GM12878 (cell line): ENCODE data around the gene ACAP1. TPM values are rescaled to one million over a fixed set of nuclear protein-coding genes. Genes with fewer than 3 reads are reported as not detected.

ENCODE experiments used
- ATAC-seq: fragments of 200-7000 bp; cut with Tn5 transposase; 3 replicates; pipeline ENCODE4 v1.9.1; 2020; ENCODE audit warnings: mild to moderate bottlenecking, moderate library complexity
- BruUV-seq: library from RNA; stranded (reverse); fragments of 400-500 nt; replicated peaks from 2 replicates; lab custom pipeline; 2021; lab: Mats Ljungman, UMichigan
- CTCF ChIA-PET: fragments of 300-600 bp; sonication (Branson Sonifier 250); formaldehyde crosslinking; extraction: SDS; loops from one replicate; lab custom pipeline; 2021; ENCODE audit warnings: inconsistent platforms; lab: Yijun Ruan, JAX
- POLR2A ChIA-PET: fragments of 350-600 bp; formaldehyde crosslinking; extraction: SDS; loops from one replicate; lab custom pipeline; 2021; ENCODE audit warnings: inconsistent platforms; lab: Charles Lee
- RAD21 ChIA-PET: fragments of 300-600 bp; sonication (Branson Sonifier 250); formaldehyde crosslinking; loops from one replicate; lab custom pipeline; 2023; ENCODE audit warnings: antibody characterized with exemption; ENCODE audit not compliant: unreplicated experiment; lab: Charles Lee
- SMC1A ChIA-PET: fragments of 300-600 bp; sonication (Branson Sonifier 250); formaldehyde crosslinking; loops from one replicate; lab custom pipeline; 2023; ENCODE audit not compliant: unreplicated experiment, uncharacterized antibody; lab: Charles Lee
- DNase-seq: peaks from one replicate; pipeline ENCODE4 v3.0.0-alpha.2; 2011; ENCODE audit warnings: low read depth, low spot score
- FAIRE-seq: peaks from 3 replicates; lab custom pipeline; 2011; peaks lifted over from hg19 to GRCh38; lab: Jason Lieb, UNC
- H2AFZ ChIP-seq: 2 replicates; pipeline ENCODE4 v1.6.0; 2011; ENCODE audit warnings: low read depth, low read length, control low read depth; ENCODE audit not compliant: control insufficient read depth
- H3K27ac ChIP-seq: 2 replicates; pipeline ENCODE4 v1.5.1; 2011; ENCODE audit warnings: control low read depth; ENCODE audit not compliant: control insufficient read depth, insufficient read depth
- H3K27me3 ChIP-seq, 2 experiments: replicated peaks in 1 of 2; 2 replicates each; pipeline versions ENCODE4 v1.6.0 to v1.6.1; 2011; ENCODE audit warnings: low read length in 1 of 2; ENCODE audit not compliant: control insufficient read depth in 2 of 2, insufficient read depth in 2 of 2
- H3K36me3 ChIP-seq, 2 experiments: 2 replicates each; pipeline ENCODE4 v1.5.1; 2011; ENCODE audit warnings: low read length in 1 of 2; ENCODE audit not compliant: control insufficient read depth in 2 of 2, insufficient read depth in 2 of 2
- H3K4me1 ChIP-seq: 2 replicates; pipeline ENCODE4 v1.6.1; 2011; ENCODE audit warnings: mild to moderate bottlenecking, low read length, moderate library complexity, mixed read lengths; ENCODE audit not compliant: control insufficient read depth, insufficient read depth
- H3K4me2 ChIP-seq: 2 replicates; pipeline ENCODE4 v1.6.0; 2011; ENCODE audit warnings: control low read depth; ENCODE audit not compliant: control insufficient read depth, insufficient read depth
- H3K4me3 ChIP-seq: fragments of 200-600 bp; sonication (generic); 2 replicates; pipeline ENCODE4 v1.5.1; 2016
- H3K79me2 ChIP-seq: 2 replicates; pipeline ENCODE4 v1.6.0; 2011; ENCODE audit warnings: low read length; ENCODE audit not compliant: control insufficient read depth, insufficient read depth
- H3K9ac ChIP-seq: 2 replicates; pipeline ENCODE4 v1.8.0; 2011; ENCODE audit warnings: low read length, control low read depth, mixed read lengths; ENCODE audit not compliant: control insufficient read depth, insufficient read depth
- H3K9me3 ChIP-seq: replicated peaks from 3 replicates; pipeline ENCODE4 v1.5.1; 2011; ENCODE audit warnings: mild to moderate bottlenecking, low read length; ENCODE audit not compliant: control insufficient read depth, insufficient read depth
- H4K20me1 ChIP-seq: 2 replicates; pipeline ENCODE4 v1.6.0; 2011; ENCODE audit not compliant: control insufficient read depth, insufficient read depth
- GATAD2B ChIP-seq: fragments of 450-650 bp; conservative IDR thresholded peaks from 2 replicates; pipeline ENCODE4 v1.6.1; 2017; ENCODE audit warnings: low read depth, mild to moderate bottlenecking, moderate library complexity
- MEF2A ChIP-seq: IDR thresholded peaks from 2 replicates; pipeline ENCODE4 v1.6.1; 2011; ENCODE audit warnings: low read depth, mild to moderate bottlenecking, low read length, moderate library complexity; ENCODE audit not compliant: insufficient read depth
- MTA2 ChIP-seq: fragments of 450-650 bp; IDR thresholded peaks from 2 replicates; pipeline ENCODE4 v1.6.1; 2016; ENCODE audit warnings: low read depth, mild to moderate bottlenecking, moderate library complexity
- PML ChIP-seq: IDR thresholded peaks from 2 replicates; pipeline ENCODE4 v1.6.1; 2012; ENCODE audit warnings: low read length, inconsistent platforms
- STAT3 ChIP-seq: IDR thresholded peaks from 2 replicates; pipeline ENCODE4 v1.6.1; 2011; ENCODE audit warnings: low read depth, low read length, improper control_type of control experiment
- ZNF622 ChIP-seq: fragments of 450-650 bp; IDR thresholded peaks from 2 replicates; pipeline ENCODE4 v1.6.1; 2017; ENCODE audit warnings: mild to moderate bottlenecking, inconsistent platforms
- WGBS: methylation state at CpG from one replicate; pipeline ENCODE4 v1.1.6; 2016; ENCODE audit warnings: low lambda C conversion rate; ENCODE audit not compliant: insufficient replicate concordance, insufficient coverage; ENCODE audit errors: missing lambda C conversion rate; 5-methylcytosine and 5-hydroxymethylcytosine counted together
- in situ Hi-C: fragments of 300-500 bp; cut with MboI; formaldehyde crosslinking; loops from 9 replicates; pipeline ENCODE4 v1.14.3; 2018; ENCODE audit warnings: mixed read lengths
- intact Hi-C: fragments of 100-400 bp; cut with micrococcal nuclease; formaldehyde crosslinking; loops from one replicate; pipeline ENCODE4 v1.14.2; 2022; ENCODE audit not compliant: unreplicated experiment
- polyA plus RNA-seq, 11 experiments: library from polyadenylated mRNA; depleted of rRNA in 4 of 11; unstranded in 6 of 11; stranded (reverse) in 5 of 11; fragments of >200 nt; fragmentation: Nextera tagmentation in 4 of 11; fragmentation: Illumina TruSeq in 1 of 11; extraction: Ambion mirVana in 4 of 11; extraction: Trizol in 1 of 11; gene quantifications; 1 replicate in 1 of 11; 2 replicates in 10 of 11; pipeline versions ENCODE4 v1.2.1 to v1.2.3, GENCODE V29; 2011 to 2016; ENCODE audit warnings: inconsistent platforms in 2 of 11, missing spikeins in 2 of 11, low read depth in 1 of 11
- total RNA-seq, 4 experiments: library from RNA; depleted of rRNA in 3 of 4; stranded (reverse); fragments of >200 nt in 3 of 4; fragmentation: Illumina TruSeq in 1 of 4; extraction: Trizol in 1 of 4; gene quantifications; 2 replicates each; pipeline versions ENCODE4 v1.2.1 to v1.2.3, GENCODE V29; 2013 to 2021

ACAP1 gene
- total and polyA plus RNA-seq, 10 of the 15 experiments (the other 5 are each of a cell fraction or from before 2014, with no cell fraction given): 5.7 to 245 (median 118) TPM

GRCh38 chr17:7315570-7316235 is 20.6 kb upstream of the ACAP1 start:
- H4K20me1 ChIP-seq: peaks cover 7% of the 10 kb centered on the region
- H3K4me3 ChIP-seq: peak overlapping the region; percentile 84
- TF ChIP-seq MEF2A (no peak), PML (0 out of 2 replicates have a peak, but pooled peaks have one; percentile 4), ZNF622 (no peak), GATAD2B (0 out of 2 replicates have a peak, but pooled peaks have one; percentile 0), STAT3 (no peak), MTA2 (no peak)
- H3K9me3 ChIP-seq: no peaks in the 10 kb centered on the region
- intact Hi-C loops (no loop called here), in situ Hi-C loops (no loop called here)
- WGBS: 38% methylated on average over 30 of the region's 30 CpGs
- H3K4me1 ChIP-seq: peaks cover 17% of the 10 kb centered on the region; the same call in 1 of the 2 replicates
- RAD21 ChIA-PET: interaction anchor here (1.0 kb wide), 1 partner anchor 14 kb away, joined by 3 read pairs; no protein-coding TSS in a partner anchor
- ATAC-seq (no peak), DNase-seq (no peak), FAIRE-seq (no peak)
- peak overlapping the region; percentile 86 for H3K27ac ChIP-seq
- H3K36me3 ChIP-seq: peaks cover 25 to 30% of the 10 kb centered on the region in 2 experiments
- BruUV-seq: no TSS peak
- H2AFZ ChIP-seq: peak overlapping the region; percentile 76
- peak overlapping the region; percentile 83 for H3K9ac ChIP-seq
- POLR2A ChIA-PET: interaction anchor here (0.6 to 1.6 kb wide), 3 partner anchors 21 to 538 kb away, joined by 4 to 11 read pairs (median 6); partner anchors contain the start of gene ACAP1
- CTCF ChIA-PET: interaction anchor here (1.1 to 1.6 kb wide), 3 partner anchors 9 to 245 kb away, joined by 3 to 6 read pairs (median 4); no protein-coding TSS in a partner anchor
- no peaks in the 10 kb centered on the region for H3K27me3 ChIP-seq
- peak overlapping the region; percentile 95 for H3K4me2 ChIP-seq
- SMC1A ChIA-PET: interaction anchor here (1.0 to 1.4 kb wide), 4 partner anchors 14 to 183 kb away, joined by 3 to 5 read pairs (median 3); partner anchors contain the start of genes ACAP1 and NEURL4
- peaks cover 27% of the 10 kb centered on the region for H3K79me2 ChIP-seq
